ENCODE measurements around the gene KCTD3.
A peak's percentile ranks its signal among the peaks of the same experiment; 100 is the strongest.

- TF ChIP-seq EP300 (IDR thresholded peaks at IDR 0.05) (no peak), POLR2A (IDR thresholded peaks at IDR 0.05; ENCODE audit: low read depth) (no peak)
- TF ChIP-seq, protein P1, sequence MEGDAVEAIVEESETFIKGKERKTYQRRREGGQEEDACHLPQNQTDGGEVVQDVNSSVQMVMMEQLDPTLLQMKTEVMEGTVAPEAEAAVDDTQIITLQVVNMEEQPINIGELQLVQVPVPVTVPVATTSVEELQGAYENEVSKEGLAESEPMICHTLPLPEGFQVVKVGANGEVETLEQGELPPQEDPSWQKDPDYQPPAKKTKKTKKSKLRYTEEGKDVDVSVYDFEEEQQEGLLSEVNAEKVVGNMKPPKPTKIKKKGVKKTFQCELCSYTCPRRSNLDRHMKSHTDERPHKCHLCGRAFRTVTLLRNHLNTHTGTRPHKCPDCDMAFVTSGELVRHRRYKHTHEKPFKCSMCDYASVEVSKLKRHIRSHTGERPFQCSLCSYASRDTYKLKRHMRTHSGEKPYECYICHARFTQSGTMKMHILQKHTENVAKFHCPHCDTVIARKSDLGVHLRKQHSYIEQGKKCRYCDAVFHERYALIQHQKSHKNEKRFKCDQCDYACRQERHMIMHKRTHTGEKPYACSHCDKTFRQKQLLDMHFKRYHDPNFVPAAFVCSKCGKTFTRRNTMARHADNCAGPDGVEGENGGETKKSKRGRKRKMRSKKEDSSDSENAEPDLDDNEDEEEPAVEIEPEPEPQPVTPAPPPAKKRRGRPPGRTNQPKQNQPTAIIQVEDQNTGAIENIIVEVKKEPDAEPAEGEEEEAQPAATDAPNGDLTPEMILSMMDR (IDR thresholded peaks at IDR 0.05) = peak; percentile 34 to 52 (median 48)
These were observed 39.6 kb downstream of the KCTD3 start for GRCh38 chr1:215606564-215607168.

Measured in esophagus muscularis mucosa (tissue), 4 donors.